ENCODE results near the gene ZNF860. TPM values are rescaled to one million over a fixed set of nuclear protein-coding genes. Genes with fewer than 3 reads are reported as not detected.

ZNF860 gene
- total and polyA plus RNA-seq, 2 donors (not counting 3 experiments of a cell fraction or from before 2014, with no cell fraction given) = 0.19 to 0.73 TPM

DNA sequence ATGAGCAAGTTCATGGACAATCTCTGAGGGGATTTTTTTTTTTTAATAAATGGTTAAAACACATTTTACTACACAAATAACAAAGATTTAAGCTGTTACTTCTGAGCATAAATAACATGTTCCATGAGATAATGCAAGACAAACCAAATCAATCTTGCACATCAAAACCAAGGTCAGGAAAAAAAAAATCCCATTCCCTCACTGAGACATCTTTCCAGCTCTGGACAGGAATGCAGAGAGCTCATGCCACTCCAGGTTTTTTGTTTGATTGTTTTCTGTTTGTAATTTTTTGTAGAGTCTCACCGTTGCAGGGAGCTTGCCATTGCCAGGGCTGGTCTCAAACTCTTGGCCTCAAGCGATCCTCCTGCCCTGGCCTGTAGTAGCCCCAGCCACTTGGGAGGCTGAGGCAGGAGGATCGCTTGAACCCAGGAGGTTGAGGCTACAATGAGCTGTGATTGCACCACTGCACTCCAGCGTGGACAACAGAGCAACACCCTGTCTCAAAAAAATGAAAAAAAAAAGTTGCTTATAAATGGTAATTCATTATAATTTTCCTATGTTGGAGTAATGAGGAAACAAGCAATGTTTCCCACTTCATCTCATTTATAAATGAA, 14.5 kb upstream of the ZNF860 start:
- POLR2A ChIA-PET = no interaction called here
- Histone ChIP-seq H3K36me3 (ENCODE audit: control insufficient read depth in 2 of 2, extremely low read depth in 1 of 2, insufficient read depth in 2 of 2, low read length in 2 of 2) (no peaks in the 10 kb centered on the region), H3K27me3 (ENCODE audit: control insufficient read depth in 2 of 2, insufficient read depth in 2 of 2, low read length in 2 of 2) (no peaks in the 10 kb centered on the region), H3K4me2 (ENCODE audit: insufficient read depth, low read length) (no peak overlapping the region), H3K9me3 (replicated peaks; ENCODE audit: control insufficient read depth, insufficient read depth, low read length) (no peaks in the 10 kb centered on the region), H3K9me1 (replicated peaks; ENCODE audit: control insufficient read depth, extremely low read depth, insufficient read depth, low read length) (no peaks in the 10 kb centered on the region), H4K20me1 (replicated peaks; ENCODE audit: control insufficient read depth, extremely low read depth, insufficient read depth, low read length) (no peaks in the 10 kb centered on the region), H3K27ac (ENCODE audit: insufficient read depth, low read depth, low read length) (no peak overlapping the region), H2AFZ (ENCODE audit: low read depth, low read length) (no peak overlapping the region), H3K4me1 (ENCODE audit: control insufficient read depth, extremely low read depth, insufficient read depth, low read length) (peaks cover 54% of the 10 kb centered on the region), H3K9ac (replicated peaks; ENCODE audit: extremely low read depth, insufficient read depth, low read length) (no peak overlapping the region), H3K4me3 (replicated peaks in 1 of 3; ENCODE audit: insufficient read depth in 1 of 3, low read depth in 1 of 3, low read length in 3 of 3) (no peak overlapping the region), H3K79me2 (ENCODE audit: control insufficient read depth, insufficient read depth, low read length) (peaks cover 41% of the 10 kb centered on the region)
- dilution Hi-C loops (cut with MboI; ENCODE audit: extremely low pct_ligation_motif_present, low sequenced_read_pairs) = no loop called here
- intact Hi-C loops (cut with micrococcal nuclease) = loop anchor here (5.0 kb wide), 1 partner anchor 175 kb away; no protein-coding TSS in a partner anchor
- CTCF ChIA-PET = interaction anchor here (0.6 to 1.4 kb wide), 2 partner anchors 9 to 52 kb away, joined by 3 to 6 read pairs; no protein-coding TSS in a partner anchor
- no peak for TF ChIP-seq GATA2 (IDR thresholded peaks at IDR 0.05; ENCODE audit: insufficient read depth, insufficient read length, low read depth, low read length)
- no peak for TF ChIP-seq MYC (IDR thresholded peaks at IDR 0.05; ENCODE audit: low read depth, low read length)
- no peak for TF ChIP-seq POLR2A (IDR thresholded peaks at IDR 0.05; ENCODE audit: low read depth, low read length)
- TF ChIP-seq JUN (IDR thresholded peaks at IDR 0.05; ENCODE audit: borderline replicate concordance, insufficient read depth, insufficient read length, low read depth) = no peak
- TF ChIP-seq, protein P1, sequence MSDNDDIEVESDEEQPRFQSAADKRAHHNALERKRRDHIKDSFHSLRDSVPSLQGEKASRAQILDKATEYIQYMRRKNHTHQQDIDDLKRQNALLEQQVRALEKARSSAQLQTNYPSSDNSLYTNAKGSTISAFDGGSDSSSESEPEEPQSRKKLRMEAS (IDR thresholded peaks at IDR 0.05; ENCODE audit: insufficient read depth, insufficient read length) = no peak
- TF ChIP-seq POLR2AphosphoS5 (IDR thresholded peaks at IDR 0.05; ENCODE audit: insufficient read depth, low read depth, low read length) = no peak
- no peak for TF ChIP-seq CTCF (IDR thresholded peaks at IDR 0.05; ENCODE audit: extremely low read depth in 1 of 2, insufficient read depth in 1 of 2, low read depth in 1 of 2, low read length in 2 of 2)
- FAIRE-seq (no peak), DNase-seq (ENCODE audit: low read depth, low spot score) (no peak)
- BruUV-seq (replicated peaks) = no TSS peak

All from endothelial cell of umbilical vein (primary cell).